HG03558 (cell line): Measurements from ENCODE around the gene KY.

ENCODE experiments used
- ATAC-seq: cut with Tn5 transposase; IDR thresholded peaks from one replicate; pipeline ENCODE4 v1.9.1; 2021; ENCODE audit warnings: moderate number of reproducible peaks; ENCODE audit not compliant: unreplicated experiment; ENCODE audit errors: extremely low read depth

KY gene

DNA sequence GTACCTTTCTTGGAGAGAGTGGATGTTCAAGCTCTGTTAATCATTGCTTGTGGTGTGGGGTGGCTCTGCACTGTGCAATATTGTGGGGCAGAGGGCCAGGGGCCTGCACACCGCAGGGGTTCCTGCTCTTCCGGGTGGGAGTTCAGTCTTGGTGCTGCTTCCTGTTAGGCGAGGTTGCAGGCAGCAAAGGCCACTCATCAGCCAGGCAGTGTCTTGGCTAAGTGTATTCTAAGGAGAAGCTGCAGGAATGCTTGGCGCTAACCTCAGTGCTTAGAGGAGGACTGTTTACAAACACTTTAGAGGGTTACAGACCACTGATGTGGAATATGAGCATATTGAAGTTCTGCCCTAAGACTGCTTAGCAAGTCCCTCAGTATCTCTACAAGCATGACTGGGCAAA is 83.2 kb downstream of the KY start:
- no peak for ATAC-seq

DNA sequence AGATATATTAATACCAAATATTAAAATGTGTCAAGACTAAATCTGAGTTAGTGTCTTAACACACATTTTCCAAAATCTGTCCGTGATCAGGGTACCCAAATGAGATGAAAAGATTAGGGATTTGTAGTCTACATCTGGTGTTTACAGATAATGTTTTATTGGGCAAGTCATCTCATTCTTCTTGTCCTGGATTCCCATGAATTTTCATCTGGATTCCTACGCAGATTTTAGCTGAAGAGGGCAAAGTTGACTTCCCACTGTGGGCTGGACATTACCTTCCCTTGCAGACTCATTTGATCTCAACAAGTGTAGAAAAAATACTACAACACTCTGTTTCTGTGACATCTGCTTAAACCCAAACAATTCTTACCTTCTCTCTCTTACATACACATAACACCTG is 85.8 kb downstream of the KY start:
- no peak for ATAC-seq

DNA sequence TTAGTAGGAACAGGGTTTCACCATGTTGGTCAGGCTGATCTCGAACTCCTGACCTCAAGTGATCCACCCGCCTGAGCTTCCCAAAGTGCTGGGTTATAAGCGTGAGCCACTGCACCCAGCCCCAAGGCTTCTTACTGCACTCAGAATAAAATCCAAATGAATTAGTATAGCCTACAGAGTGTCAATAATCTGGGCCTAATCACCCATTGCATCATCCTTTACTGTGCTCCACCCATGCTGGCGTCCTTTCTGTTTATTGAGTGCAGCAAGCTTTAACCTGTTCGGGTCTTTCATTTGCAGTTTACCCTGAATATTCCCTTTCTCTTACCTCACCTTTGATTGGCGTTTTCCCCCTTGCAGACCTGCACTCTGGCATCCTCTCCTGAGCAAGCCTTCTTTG is 87.2 kb downstream of the KY start:
- ATAC-seq = no peak

DNA sequence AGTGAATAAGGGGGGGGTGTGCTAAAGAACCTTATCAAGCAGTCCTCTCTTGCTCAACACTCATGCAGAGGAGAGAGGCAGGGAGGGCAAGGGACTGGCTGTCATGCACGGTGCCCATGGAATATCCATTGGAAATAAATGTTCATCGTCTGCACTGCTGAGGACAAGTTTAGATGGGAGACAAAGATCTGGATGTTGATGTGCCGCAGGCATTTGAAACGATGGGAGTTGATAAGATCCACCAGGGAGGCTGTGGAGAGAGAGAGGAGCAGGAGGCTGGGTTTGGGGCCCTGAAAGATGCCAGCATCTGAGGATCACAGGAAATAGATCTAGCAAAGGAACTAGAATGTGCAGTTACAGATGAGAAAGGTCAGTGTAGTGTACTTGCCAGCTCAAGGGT is 88.8 kb downstream of the KY start:
- no peak for ATAC-seq

DNA sequence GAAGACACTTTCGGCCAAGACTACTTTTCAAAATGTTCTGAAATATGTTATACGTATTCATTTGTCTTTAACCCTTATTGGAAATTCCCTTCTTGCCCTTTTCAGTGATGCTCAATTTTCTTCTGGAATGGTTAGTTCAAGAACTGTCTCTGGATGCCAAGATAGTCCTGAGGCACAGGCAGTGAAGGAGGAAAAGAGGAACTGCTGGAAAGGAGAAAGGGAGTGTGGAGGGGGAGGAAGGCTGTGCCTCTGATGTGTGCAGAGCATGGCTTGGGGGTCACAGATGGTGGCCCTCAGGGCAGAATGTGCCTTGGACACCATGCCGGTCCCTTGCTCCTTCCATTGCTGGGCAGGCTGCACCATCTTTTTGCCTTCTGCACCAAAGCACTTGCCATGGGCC is 91.2 kb downstream of the KY start:
- no peak for ATAC-seq
